ENCODE measurements around the gene ANKS1B.
"Not testable (repeated sequence)": the region's sequence is repeated elsewhere in the genome, so short reads cannot be mapped to it uniquely, and the experiment has no call there.

The ANKS1B gene

GRCh38 chr12:99715841-99716510 lies 268.8 kb downstream of the ANKS1B start:
- H3K27ac Mint-ChIP-seq, H3K4me1 Mint-ChIP-seq, H3K36me3 Mint-ChIP-seq, H3K9me3 Mint-ChIP-seq, H3K4me3 Mint-ChIP-seq, H3K27me3 Mint-ChIP-seq: not testable (repeated sequence)

- H3K27ac Mint-ChIP-seq, H3K36me3 Mint-ChIP-seq, H3K4me3 Mint-ChIP-seq, H3K9me3 Mint-ChIP-seq, H3K4me1 Mint-ChIP-seq, H3K27me3 Mint-ChIP-seq: not testable (repeated sequence)
These were observed 269.8 kb downstream of the ANKS1B start for GRCh38 chr12:99714921-99715320.

DNA sequence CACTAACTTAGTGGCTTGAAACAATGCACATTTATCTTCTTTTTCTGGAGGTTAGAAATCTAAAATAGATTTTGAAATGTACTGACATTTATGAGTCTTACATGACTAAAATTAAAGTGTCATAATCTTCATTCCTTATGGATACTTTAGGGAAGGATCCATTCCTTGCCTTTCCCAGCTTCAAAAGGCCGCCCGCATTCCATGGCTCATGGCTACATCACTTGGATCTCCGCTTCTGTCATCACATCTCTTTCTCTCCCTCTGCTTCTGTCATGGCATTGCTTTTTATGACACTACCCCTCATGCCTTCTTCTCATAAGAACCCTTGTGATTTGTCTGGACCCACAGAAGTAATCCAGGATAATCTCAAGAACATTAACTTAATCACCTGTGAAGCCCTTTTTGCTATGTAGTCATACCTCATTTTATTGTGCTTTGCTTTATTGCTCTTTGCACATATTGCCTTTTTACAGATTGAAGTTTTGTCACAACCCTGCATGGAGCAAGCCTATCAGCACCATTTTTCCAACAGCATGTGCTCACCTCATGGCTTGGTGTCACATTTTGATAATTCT lies 270.7 kb downstream of the ANKS1B start:
- Mint-ChIP-seq H3K27me3 (no peaks in the 10 kb centered on the region), H3K4me3 (no peak overlapping the region), H3K9me3 (peaks cover 9% of the 10 kb centered on the region), H3K4me1 (no peaks in the 10 kb centered on the region), H3K27ac (no peak overlapping the region), H3K36me3 (no peaks in the 10 kb centered on the region)

DNA sequence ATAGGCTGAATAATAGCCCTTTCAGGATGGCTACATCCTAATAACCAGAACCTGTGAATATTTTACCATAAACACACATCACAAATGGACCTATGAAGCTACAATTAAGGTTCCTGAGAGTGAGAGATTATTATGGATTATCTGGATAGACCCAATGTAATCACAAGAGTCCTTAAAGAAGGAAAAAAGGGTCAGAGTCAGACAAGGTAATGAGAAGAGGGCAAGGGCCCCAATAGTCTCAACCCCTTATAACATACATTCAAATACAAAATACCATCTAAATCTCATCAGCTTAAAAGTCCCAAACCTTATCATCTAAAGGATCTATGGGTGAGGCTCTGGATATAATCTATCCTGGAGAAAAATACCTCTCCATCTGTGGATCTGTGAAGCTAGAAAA lies 272.5 kb downstream of the ANKS1B start:
- no peaks in the 10 kb centered on the region for H3K4me1 Mint-ChIP-seq
- H3K36me3 Mint-ChIP-seq = no peaks in the 10 kb centered on the region
- no peak overlapping the region for H3K27ac Mint-ChIP-seq
- H3K9me3 Mint-ChIP-seq = peaks cover 9% of the 10 kb centered on the region
- no peaks in the 10 kb centered on the region for H3K27me3 Mint-ChIP-seq
- no peak overlapping the region for H3K4me3 Mint-ChIP-seq

- Mint-ChIP-seq H3K27me3 (no peaks in the 10 kb centered on the region), H3K4me3 (no peak overlapping the region)
These were observed 273.5 kb downstream of the ANKS1B start for GRCh38 chr12:99711246-99711645.

GRCh38 chr12:99709619-99710018 lies 275.1 kb downstream of the ANKS1B start:
- H3K36me3 Mint-ChIP-seq = no peaks in the 10 kb centered on the region
- H3K9me3 Mint-ChIP-seq = peaks cover 9% of the 10 kb centered on the region
- H3K27me3 Mint-ChIP-seq = peaks cover 2% of the 10 kb centered on the region
- H3K4me3 Mint-ChIP-seq = no peak overlapping the region
- H3K27ac Mint-ChIP-seq = no peak overlapping the region
- no peaks in the 10 kb centered on the region for H3K4me1 Mint-ChIP-seq

More at GRCh38 chr12:99711246-99711645, 273.5 kb downstream of the ANKS1B start:
- no peak overlapping the region for H3K27ac Mint-ChIP-seq
- peaks cover 9% of the 10 kb centered on the region for H3K9me3 Mint-ChIP-seq
- no peaks in the 10 kb centered on the region for H3K4me1 Mint-ChIP-seq
- H3K36me3 Mint-ChIP-seq = no peaks in the 10 kb centered on the region

- H3K4me3 Mint-ChIP-seq = no peak overlapping the region
- no peaks in the 10 kb centered on the region for H3K4me1 Mint-ChIP-seq
- peaks cover 2% of the 10 kb centered on the region for H3K27me3 Mint-ChIP-seq
- no peak overlapping the region for H3K27ac Mint-ChIP-seq
- no peaks in the 10 kb centered on the region for H3K36me3 Mint-ChIP-seq
- H3K9me3 Mint-ChIP-seq = peaks cover 9% of the 10 kb centered on the region
These were observed 275.6 kb downstream of the ANKS1B start for GRCh38 chr12:99709116-99709515.

GRCh38 chr12:99707883-99708282 lies 276.9 kb downstream of the ANKS1B start:
- H3K36me3 Mint-ChIP-seq = no peaks in the 10 kb centered on the region
- H3K27me3 Mint-ChIP-seq = peaks cover 2% of the 10 kb centered on the region
- H3K9me3 Mint-ChIP-seq = peaks cover 13% of the 10 kb centered on the region
- H3K4me1 Mint-ChIP-seq = no peaks in the 10 kb centered on the region
- H3K27ac Mint-ChIP-seq = no peak overlapping the region
- H3K4me3 Mint-ChIP-seq = no peak overlapping the region

DNA sequence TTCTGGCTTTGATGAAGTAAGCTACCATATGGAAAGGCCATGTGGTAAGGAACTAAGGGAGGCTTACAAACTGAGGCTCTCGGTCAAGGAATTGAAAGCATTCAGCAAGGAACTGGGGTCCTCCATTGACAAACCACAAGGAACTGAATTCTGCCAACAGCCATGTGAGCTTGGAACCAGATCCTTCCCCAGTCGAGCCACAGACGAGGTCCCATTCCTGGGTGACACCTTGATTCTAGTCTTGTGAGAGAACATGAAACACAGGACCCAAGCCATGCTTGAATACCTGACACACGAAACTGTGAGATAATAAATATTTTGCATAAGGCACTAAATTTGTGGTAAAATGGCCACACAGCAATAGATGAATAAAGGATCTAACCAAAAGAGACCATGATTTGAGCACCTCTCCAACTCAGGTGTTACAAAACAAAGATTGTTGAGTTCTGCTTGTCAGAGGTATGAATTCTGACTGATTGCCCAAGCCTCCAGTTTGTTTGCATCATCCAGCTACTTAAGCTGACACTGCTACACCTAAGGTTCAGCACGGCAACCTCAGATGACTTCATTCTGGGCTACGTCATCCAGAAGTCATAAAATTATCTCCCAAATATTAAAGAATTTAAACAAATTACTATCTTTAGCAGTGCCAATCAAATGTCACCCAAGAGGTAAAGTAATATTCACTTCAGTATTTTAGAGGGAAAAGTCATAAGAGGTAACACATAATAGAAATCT lies 277.8 kb downstream of the ANKS1B start:
- Mint-ChIP-seq H3K27me3 (peaks cover 2% of the 10 kb centered on the region), H3K4me1 (no peaks in the 10 kb centered on the region), H3K9me3 (peaks cover 14% of the 10 kb centered on the region), H3K36me3 (no peaks in the 10 kb centered on the region), H3K4me3 (no peak overlapping the region), H3K27ac (no peak overlapping the region)

DNA sequence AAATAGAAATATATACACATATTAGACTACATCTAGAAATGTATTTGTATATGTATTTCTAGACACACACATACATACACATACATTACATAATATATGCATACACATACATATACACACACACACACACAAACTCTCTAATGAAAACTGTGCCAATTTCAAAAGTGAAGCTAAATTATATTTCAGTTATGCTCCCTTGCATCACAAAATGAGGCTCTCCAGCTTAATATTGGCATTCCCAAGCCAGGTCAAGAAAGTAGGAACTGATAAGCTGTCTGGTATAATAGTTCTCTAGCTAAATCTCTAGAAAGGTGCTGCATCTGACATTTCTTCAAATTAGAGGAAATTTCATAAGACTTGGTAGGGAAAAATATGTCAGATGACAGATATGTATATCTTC lies 280.3 kb downstream of the ANKS1B start:
- H3K36me3 Mint-ChIP-seq = no peaks in the 10 kb centered on the region
- H3K27ac Mint-ChIP-seq = no peak overlapping the region
- no peak overlapping the region for H3K4me3 Mint-ChIP-seq
- H3K4me1 Mint-ChIP-seq = no peaks in the 10 kb centered on the region
- H3K9me3 Mint-ChIP-seq = peaks cover 15% of the 10 kb centered on the region
- H3K27me3 Mint-ChIP-seq = peaks cover 2% of the 10 kb centered on the region

DNA sequence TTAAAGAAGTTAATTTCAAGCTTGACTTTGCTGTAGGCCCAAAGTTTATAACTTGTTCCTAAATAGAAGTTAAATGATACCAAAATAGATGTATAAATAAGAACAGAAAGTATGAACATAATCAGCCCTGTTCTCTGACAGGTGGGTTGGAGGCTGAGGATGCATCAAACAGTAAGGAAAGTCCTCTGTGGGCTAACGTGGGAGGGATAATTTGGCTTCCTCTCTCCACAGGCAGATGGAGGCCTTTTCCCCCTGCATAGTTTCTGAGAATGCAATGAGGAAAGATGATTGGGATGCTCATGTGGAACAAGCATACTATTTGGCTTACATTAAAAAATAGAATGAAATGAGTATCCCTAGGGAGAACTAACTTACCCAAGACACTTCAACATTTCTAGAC lies 280.7 kb downstream of the ANKS1B start:
- Mint-ChIP-seq H3K27me3 (peaks cover 2% of the 10 kb centered on the region), H3K27ac (no peak overlapping the region), H3K9me3 (peaks cover 16% of the 10 kb centered on the region), H3K4me1 (no peaks in the 10 kb centered on the region), H3K36me3 (no peaks in the 10 kb centered on the region), H3K4me3 (no peak overlapping the region)

- Mint-ChIP-seq H3K27ac (no peak overlapping the region), H3K4me1 (no peaks in the 10 kb centered on the region), H3K36me3 (no peaks in the 10 kb centered on the region), H3K27me3 (no peaks in the 10 kb centered on the region), H3K9me3 (peaks cover 20% of the 10 kb centered on the region), H3K4me3 (no peak overlapping the region)
These were observed 284.7 kb downstream of the ANKS1B start for GRCh38 chr12:99700032-99700431.

GRCh38 chr12:99695050-99695449 lies 289.7 kb downstream of the ANKS1B start:
- Mint-ChIP-seq H3K9me3 (peaks cover 24% of the 10 kb centered on the region), H3K4me1 (no peaks in the 10 kb centered on the region), H3K27ac (no peak overlapping the region), H3K4me3 (no peak overlapping the region), H3K27me3 (no peaks in the 10 kb centered on the region), H3K36me3 (no peaks in the 10 kb centered on the region)

DNA sequence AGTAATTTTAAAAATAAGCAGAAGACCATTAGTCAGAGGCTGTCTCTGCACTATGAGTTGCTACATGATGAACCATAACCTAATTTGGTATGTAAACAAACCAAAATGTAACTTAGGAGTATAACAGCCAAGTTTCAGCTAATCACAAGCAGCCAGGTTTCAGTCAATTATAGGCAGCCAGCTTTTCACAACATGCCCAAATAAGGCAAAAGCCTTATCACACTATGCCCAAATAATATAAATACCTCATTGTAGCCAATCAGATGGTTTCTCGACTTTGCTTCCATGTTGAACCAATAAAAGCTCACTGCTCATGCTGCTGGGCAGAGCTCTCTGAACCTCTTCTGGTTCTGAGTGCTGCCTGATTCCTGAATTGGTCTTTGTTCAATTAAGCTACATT lies 298.6 kb downstream of the ANKS1B start:
- Mint-ChIP-seq H3K4me3 (no peak overlapping the region), H3K27me3 (no peaks in the 10 kb centered on the region), H3K36me3 (no peaks in the 10 kb centered on the region), H3K4me1 (no peaks in the 10 kb centered on the region), H3K9me3 (peaks cover 23% of the 10 kb centered on the region), H3K27ac (no peak overlapping the region)

DNA sequence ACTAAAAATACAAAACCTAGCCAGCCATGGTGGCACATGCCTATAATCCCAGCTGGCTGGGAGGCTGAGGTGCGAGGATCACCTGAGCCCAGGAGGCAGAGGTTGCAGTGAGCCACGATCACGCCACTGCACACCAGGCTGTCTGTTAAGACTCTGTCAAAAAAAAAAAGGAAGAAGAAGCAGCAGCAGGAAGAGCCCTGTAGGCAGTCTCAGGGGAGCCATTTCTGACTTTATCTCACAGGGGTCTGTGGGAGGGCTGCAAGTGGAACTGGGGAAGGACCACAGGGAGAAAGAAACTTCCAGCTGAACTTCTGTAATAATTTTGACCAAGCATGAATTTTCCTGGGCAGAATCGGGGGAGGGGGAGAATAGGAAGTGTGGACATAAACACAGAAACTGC lies 304.5 kb downstream of the ANKS1B start:
- Mint-ChIP-seq H3K27me3 (no peaks in the 10 kb centered on the region), H3K27ac (no peak overlapping the region), H3K36me3 (no peaks in the 10 kb centered on the region), H3K4me3 (no peak overlapping the region), H3K4me1 (no peaks in the 10 kb centered on the region), H3K9me3 (peaks cover 12% of the 10 kb centered on the region)

DNA sequence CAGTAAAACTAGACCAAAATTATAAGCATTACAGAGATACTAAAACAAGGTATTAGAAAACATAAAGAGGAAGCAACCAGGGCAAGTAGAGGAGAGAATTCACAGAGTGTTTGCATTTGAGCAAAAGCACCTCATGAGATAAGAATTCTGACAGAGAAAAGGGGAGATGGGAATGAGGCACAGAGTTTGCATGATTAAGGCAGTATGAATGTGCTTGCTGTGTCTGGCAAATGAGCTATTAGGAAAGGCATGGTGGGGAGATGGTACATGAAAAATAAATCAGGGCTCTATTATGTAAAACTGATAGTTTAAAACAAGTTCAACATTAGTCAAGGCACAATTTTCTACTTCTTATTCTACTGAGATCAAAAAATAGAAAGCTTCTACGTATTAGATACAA lies 314.1 kb downstream of the ANKS1B start:
- Mint-ChIP-seq H3K27me3 (no peaks in the 10 kb centered on the region), H3K9me3 (peaks cover 6% of the 10 kb centered on the region), H3K27ac (no peak overlapping the region), H3K4me3 (no peak overlapping the region), H3K4me1 (no peaks in the 10 kb centered on the region), H3K36me3 (no peaks in the 10 kb centered on the region)

Data from activated naive CD4-positive, alpha-beta T cell treated with anti-CD3 and anti-CD28 coated beads, Interleukin-2, amount 50 U/mL, for 24 hours (primary cell).